ENCODE results near the gene SUSD4.
"Not testable (repeated sequence)": the region's sequence is repeated elsewhere in the genome, so short reads cannot be mapped to it uniquely, and the experiment has no call there.

SUSD4 gene

GRCh38 chr1:223290397-223290796, 73.6 kb downstream of the SUSD4 start:
- no peak overlapping the region for H3K27ac ChIP-seq
- TF ChIP-seq CTCF (conservative IDR thresholded peaks at IDR 0.05): no peak

GRCh38 chr1:223289621-223290020, 74.4 kb downstream of the SUSD4 start:
- TF ChIP-seq CTCF (conservative IDR thresholded peaks at IDR 0.05): no peak
- H3K27ac ChIP-seq: no peak overlapping the region

GRCh38 chr1:223288826-223289225, 75.2 kb downstream of the SUSD4 start:
- H3K27ac ChIP-seq: no peak overlapping the region
- TF ChIP-seq CTCF (conservative IDR thresholded peaks at IDR 0.05): no peak

- no peak for TF ChIP-seq CTCF (conservative IDR thresholded peaks at IDR 0.05)
- no peak overlapping the region for H3K27ac ChIP-seq
These were observed 78.5 kb downstream of the SUSD4 start for GRCh38 chr1:223285452-223285851.

- H3K27ac ChIP-seq: not testable (repeated sequence)
These were observed 80.3 kb downstream of the SUSD4 start for GRCh38 chr1:223283697-223284096.

- H3K27ac ChIP-seq: not testable (repeated sequence)
These were observed 85.7 kb downstream of the SUSD4 start for GRCh38 chr1:223278311-223278710.

- TF ChIP-seq CTCF (conservative IDR thresholded peaks at IDR 0.05): no peak
- no peak overlapping the region for H3K27ac ChIP-seq
These were observed 87.9 kb downstream of the SUSD4 start for GRCh38 chr1:223276029-223276428.

- TF ChIP-seq CTCF (conservative IDR thresholded peaks at IDR 0.05): no peak
- no peak overlapping the region for H3K27ac ChIP-seq
These were observed 90.5 kb downstream of the SUSD4 start for GRCh38 chr1:223273511-223273910.

- no peak for TF ChIP-seq CTCF (conservative IDR thresholded peaks at IDR 0.05)
- H3K27ac ChIP-seq: no peak overlapping the region
These were observed 92.7 kb downstream of the SUSD4 start for GRCh38 chr1:223271085-223271781.
